GM18909 (cell line): ENCODE data around the gene COX7B2.

ENCODE experiments used
- ATAC-seq: cut with Tn5 transposase; IDR thresholded peaks from one replicate; pipeline ENCODE4 v1.9.1; 2021; ENCODE audit warnings: mild to moderate bottlenecking; ENCODE audit not compliant: unreplicated experiment, poor library complexity

COX7B2 gene

GRCh38 chr4:46894826-46895225 lies 14.2 kb downstream of the COX7B2 start:
- no peak for ATAC-seq

GRCh38 chr4:46890056-46890455 lies 19.0 kb downstream of the COX7B2 start:
- ATAC-seq = no peak

- ATAC-seq = no peak
These were observed 19.6 kb downstream of the COX7B2 start for GRCh38 chr4:46889410-46889809.

- ATAC-seq = no peak
These were observed 22.3 kb downstream of the COX7B2 start for GRCh38 chr4:46886711-46887110.

- ATAC-seq = no peak
These were observed 30.4 kb downstream of the COX7B2 start for GRCh38 chr4:46878641-46879040.

GRCh38 chr4:46874811-46875210 lies 34.2 kb downstream of the COX7B2 start:
- no peak for ATAC-seq

GRCh38 chr4:46870411-46870810 lies 38.6 kb downstream of the COX7B2 start:
- ATAC-seq = no peak

GRCh38 chr4:46856333-46856732 lies 52.7 kb downstream of the COX7B2 start:
- ATAC-seq = no peak

- ATAC-seq = no peak
These were observed 56.2 kb downstream of the COX7B2 start for GRCh38 chr4:46852800-46853199.

- no peak for ATAC-seq
These were observed 59.0 kb downstream of the COX7B2 start for GRCh38 chr4:46850026-46850425.

GRCh38 chr4:46844325-46844917 lies 64.6 kb downstream of the COX7B2 start:
- peak; percentile 74 for ATAC-seq

GRCh38 chr4:46839128-46839527 lies 69.9 kb downstream of the COX7B2 start:
- ATAC-seq = no peak

- ATAC-seq = no peak
These were observed 71.4 kb downstream of the COX7B2 start for GRCh38 chr4:46837639-46838038.

- ATAC-seq = no peak
These were observed 72.5 kb downstream of the COX7B2 start for GRCh38 chr4:46836584-46836983.

GRCh38 chr4:46830971-46831454 lies 78.0 kb downstream of the COX7B2 start:
- ATAC-seq = no peak

GRCh38 chr4:46820154-46820553 lies 88.9 kb downstream of the COX7B2 start:
- no peak for ATAC-seq

- no peak for ATAC-seq
These were observed 90.0 kb downstream of the COX7B2 start for GRCh38 chr4:46819095-46819494.

- ATAC-seq = no peak
These were observed 90.4 kb downstream of the COX7B2 start for GRCh38 chr4:46818604-46819003.

- no peak for ATAC-seq
These were observed 91.2 kb downstream of the COX7B2 start for GRCh38 chr4:46817806-46818205.

GRCh38 chr4:46804781-46805413 lies 104.1 kb downstream of the COX7B2 start:
- no peak for ATAC-seq

GRCh38 chr4:46793036-46793435 lies 116.0 kb downstream of the COX7B2 start:
- no peak for ATAC-seq

GRCh38 chr4:46781434-46782092 lies 127.5 kb downstream of the COX7B2 start:
- ATAC-seq = no peak
